Tibial nerve (tissue), 3 donors: Measurements from ENCODE around the gene FANK1.

Experiments used
- CTCF ChIP-seq, 5 experiments: fragments of 200-600 bp in 3 of 5; fragments of 450-650 bp in 2 of 5; sonication (generic) in 3 of 5; IDR thresholded peaks; one replicate each; pipeline ENCODE4 v1.5.1; 2016 to 2019; ENCODE audit warnings: antibody characterized with exemption in 5 of 5, mild to moderate bottlenecking in 3 of 5, moderate library complexity in 2 of 5
- POLR2A ChIP-seq, 2 donors: fragments of 450-650 bp; IDR thresholded peaks; one replicate each; pipeline ENCODE4 v1.6.1; 2017; ENCODE audit warnings: antibody characterized with exemption in 2 of 2, mild to moderate bottlenecking in 2 of 2, moderate library complexity in 2 of 2

GRCh38 chr10:126004752-126005151, 108.4 kb downstream of the FANK1 start:
- TF ChIP-seq CTCF (IDR thresholded peaks at IDR 0.05) (no peak), POLR2A (IDR thresholded peaks at IDR 0.05) (no peak)
